Thoracic aorta (tissue), 2 donors: ENCODE results near the gene H6PD. TPM values are rescaled to one million over a fixed set of nuclear protein-coding genes. Genes with fewer than 3 reads are reported as not detected.

Source experiments
- ATAC-seq: fragments of 150-250 bp; one replicate; pipeline ENCODE4 v1.8.0; 2017; ENCODE audit warnings: low read depth; ENCODE audit not compliant: insufficient number of reproducible peaks, low FRiP score
- DNase-seq: peaks from one replicate; pipeline ENCODE4 v3.0.0-alpha.2; 2020; ENCODE audit warnings: low spot score
- H3K27ac ChIP-seq, 2 donors: fragments of 200-600 bp; sonication (generic); 1 replicate in 1 of 2; 2 replicates in 1 of 2; pipeline ENCODE4 v1.5.1; 2016; ENCODE audit warnings: mild to moderate bottlenecking in 2 of 2, moderate library complexity in 2 of 2
- H3K27me3 ChIP-seq: fragments of 200-600 bp; sonication (generic); replicated peaks from 2 replicates; pipeline ENCODE4 v1.6.0; 2016; ENCODE audit warnings: mild to moderate bottlenecking; ENCODE audit not compliant: insufficient read depth
- H3K36me3 ChIP-seq: fragments of 200-600 bp; sonication (generic); one replicate; pipeline ENCODE4 v1.5.1; 2016
- H3K4me1 ChIP-seq, 2 donors: fragments of 200-600 bp; sonication (generic); 1 replicate in 1 of 2; 2 replicates in 1 of 2; pipeline versions ENCODE4 v1.5.1 to v1.6.0; 2016; ENCODE audit warnings: low read depth in 2 of 2, mild to moderate bottlenecking in 1 of 2; ENCODE audit not compliant: control insufficient read depth in 1 of 2
- H3K4me3 ChIP-seq: fragments of 200-600 bp; sonication (generic); 2 replicates; pipeline ENCODE4 v1.5.1; 2016; ENCODE audit warnings: mild to moderate bottlenecking
- H3K9me3 ChIP-seq: fragments of 200-600 bp; sonication (generic); 2 replicates; pipeline ENCODE4 v1.5.1; 2016
- total RNA-seq, 2 donors: library from RNA; depleted of rRNA; stranded (reverse); fragments of >200 nt; gene quantifications; one replicate each; pipeline versions ENCODE4 v1.1.0 to v1.2.3, GENCODE V29; 2016
- TF ChIP-seq, protein P1 (sequence below): fragments of 200-600 bp; sonication (generic); IDR thresholded peaks from one replicate; pipeline ENCODE4 v1.5.1; 2019; ENCODE audit warnings: antibody characterized with exemption

H6PD gene
- total RNA-seq, 2 donors from 2014 or later = 57.8 to 80.6 TPM

DNA sequence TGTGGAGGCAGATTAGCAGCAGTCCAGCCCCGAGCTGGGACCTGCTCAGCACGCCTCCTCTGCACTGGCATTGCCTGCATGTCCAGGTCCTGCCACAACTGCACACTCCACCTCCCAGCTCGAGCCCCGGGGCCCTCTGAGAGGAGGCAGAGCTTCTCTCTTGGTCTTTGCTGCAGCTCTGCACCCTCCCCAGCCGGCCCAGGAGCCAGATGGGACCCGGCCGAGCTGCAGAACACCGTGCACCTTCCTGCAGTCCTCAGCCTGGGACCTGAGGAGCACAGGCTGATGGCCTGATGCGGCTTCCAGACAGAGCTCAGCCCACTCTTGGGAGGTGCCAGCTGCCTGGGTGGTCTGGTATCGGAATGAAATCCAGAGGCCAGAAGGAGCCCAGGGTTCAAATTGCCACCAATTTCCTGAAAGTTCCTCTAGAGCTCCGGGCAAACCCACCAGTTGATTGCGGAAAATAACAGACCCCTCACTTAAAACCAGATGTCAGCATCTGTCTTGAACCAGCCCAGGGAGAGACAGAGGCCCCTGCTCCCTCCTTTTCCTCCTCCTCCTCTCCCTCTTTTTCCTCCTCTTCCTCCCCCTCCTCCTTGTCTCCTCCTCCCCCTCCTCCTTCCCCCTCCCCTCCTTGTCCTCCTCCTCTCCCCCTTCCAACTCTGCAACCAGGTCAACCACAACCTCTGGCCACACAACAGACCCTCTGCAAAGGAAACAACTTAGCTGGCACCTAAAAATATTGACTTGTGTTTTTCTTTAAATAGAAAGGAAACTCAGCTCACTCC, 47.5 kb downstream of the H6PD start:
- no peak overlapping the region for H3K27ac ChIP-seq
- no peaks in the 10 kb centered on the region for H3K36me3 ChIP-seq
- no peaks in the 10 kb centered on the region for H3K27me3 ChIP-seq
- TF ChIP-seq, protein P1, sequence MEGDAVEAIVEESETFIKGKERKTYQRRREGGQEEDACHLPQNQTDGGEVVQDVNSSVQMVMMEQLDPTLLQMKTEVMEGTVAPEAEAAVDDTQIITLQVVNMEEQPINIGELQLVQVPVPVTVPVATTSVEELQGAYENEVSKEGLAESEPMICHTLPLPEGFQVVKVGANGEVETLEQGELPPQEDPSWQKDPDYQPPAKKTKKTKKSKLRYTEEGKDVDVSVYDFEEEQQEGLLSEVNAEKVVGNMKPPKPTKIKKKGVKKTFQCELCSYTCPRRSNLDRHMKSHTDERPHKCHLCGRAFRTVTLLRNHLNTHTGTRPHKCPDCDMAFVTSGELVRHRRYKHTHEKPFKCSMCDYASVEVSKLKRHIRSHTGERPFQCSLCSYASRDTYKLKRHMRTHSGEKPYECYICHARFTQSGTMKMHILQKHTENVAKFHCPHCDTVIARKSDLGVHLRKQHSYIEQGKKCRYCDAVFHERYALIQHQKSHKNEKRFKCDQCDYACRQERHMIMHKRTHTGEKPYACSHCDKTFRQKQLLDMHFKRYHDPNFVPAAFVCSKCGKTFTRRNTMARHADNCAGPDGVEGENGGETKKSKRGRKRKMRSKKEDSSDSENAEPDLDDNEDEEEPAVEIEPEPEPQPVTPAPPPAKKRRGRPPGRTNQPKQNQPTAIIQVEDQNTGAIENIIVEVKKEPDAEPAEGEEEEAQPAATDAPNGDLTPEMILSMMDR = no peak
- no peaks in the 10 kb centered on the region for H3K9me3 ChIP-seq
- no peak overlapping the region for H3K4me3 ChIP-seq
- ATAC-seq (no peak), DNase-seq (no peak)
- H3K4me1 ChIP-seq = peaks cover 22 to 47% of the 10 kb centered on the region in 2 donors

DNA sequence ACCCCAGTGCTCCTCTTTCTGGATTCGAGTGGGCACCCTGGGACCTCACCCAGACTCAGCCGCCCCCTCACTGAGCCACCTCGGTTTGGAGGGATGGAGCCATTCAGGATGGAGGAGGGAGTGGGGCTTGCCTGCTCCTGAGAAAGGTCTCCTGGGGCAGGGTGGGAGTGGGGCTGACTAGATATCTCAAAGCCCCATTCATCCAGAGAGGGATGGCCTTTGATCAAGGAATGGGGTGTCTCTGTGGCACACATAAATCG, 48.1 kb downstream of the H6PD start:
- H3K27ac ChIP-seq = no peak overlapping the region
- H3K4me3 ChIP-seq = no peak overlapping the region
- no peaks in the 10 kb centered on the region for H3K36me3 ChIP-seq
- H3K4me1 ChIP-seq = peaks cover 21 to 43% of the 10 kb centered on the region in 2 donors
- ATAC-seq (no peak), DNase-seq (no peak)
- TF ChIP-seq, protein P1 = no peak
- no peaks in the 10 kb centered on the region for H3K9me3 ChIP-seq
- H3K27me3 ChIP-seq = no peaks in the 10 kb centered on the region

DNA sequence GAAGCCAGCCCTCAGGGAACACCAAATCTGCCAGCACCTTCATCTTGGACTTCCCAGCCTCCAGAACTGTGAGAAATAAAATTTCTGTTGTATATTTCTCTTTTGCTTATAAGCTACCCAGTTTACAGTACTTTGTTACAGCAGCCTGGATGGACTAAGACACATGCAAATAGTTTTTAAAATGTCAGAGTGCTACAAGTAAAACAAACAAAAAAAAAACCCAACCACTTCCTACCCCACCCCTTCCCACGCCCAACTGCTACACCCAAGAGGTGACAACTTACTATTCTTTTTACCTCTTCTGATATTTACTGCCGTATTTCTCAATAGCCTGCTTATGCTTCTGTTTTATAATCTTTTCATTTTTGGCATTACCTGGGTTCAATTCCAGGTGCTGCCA, 49.5 kb downstream of the H6PD start:
- H3K9me3 ChIP-seq = peaks cover 12% of the 10 kb centered on the region
- no peaks in the 10 kb centered on the region for H3K27me3 ChIP-seq
- H3K4me1 ChIP-seq = peaks cover 7 to 28% of the 10 kb centered on the region in 2 donors
- no peak overlapping the region for H3K4me3 ChIP-seq
- ATAC-seq (no peak), DNase-seq (no peak)
- no peak overlapping the region for H3K27ac ChIP-seq
- H3K36me3 ChIP-seq = no peaks in the 10 kb centered on the region
- TF ChIP-seq, protein P1 = no peak

DNA sequence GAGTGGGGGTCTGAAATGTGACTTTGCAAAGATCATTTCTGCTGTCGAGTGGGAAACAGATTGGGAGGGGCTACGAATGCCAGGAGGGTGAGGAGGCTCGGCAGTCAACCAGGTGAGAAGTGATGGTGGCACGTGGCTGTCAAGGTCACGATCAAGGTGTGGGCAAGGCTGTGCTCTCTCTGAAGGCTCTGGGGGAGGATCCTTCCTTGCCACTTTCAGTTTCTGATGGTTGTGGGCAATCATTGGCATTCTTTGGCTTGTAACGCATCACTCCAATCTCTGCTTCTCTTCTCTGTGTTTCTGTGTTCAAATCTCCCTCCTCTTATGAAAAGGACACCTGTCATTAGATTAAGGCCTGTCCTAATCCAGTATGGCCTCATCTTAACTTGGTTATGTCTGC, 52.0 kb downstream of the H6PD start:
- no peak for ATAC-seq
- no peak overlapping the region for H3K4me3 ChIP-seq

DNA sequence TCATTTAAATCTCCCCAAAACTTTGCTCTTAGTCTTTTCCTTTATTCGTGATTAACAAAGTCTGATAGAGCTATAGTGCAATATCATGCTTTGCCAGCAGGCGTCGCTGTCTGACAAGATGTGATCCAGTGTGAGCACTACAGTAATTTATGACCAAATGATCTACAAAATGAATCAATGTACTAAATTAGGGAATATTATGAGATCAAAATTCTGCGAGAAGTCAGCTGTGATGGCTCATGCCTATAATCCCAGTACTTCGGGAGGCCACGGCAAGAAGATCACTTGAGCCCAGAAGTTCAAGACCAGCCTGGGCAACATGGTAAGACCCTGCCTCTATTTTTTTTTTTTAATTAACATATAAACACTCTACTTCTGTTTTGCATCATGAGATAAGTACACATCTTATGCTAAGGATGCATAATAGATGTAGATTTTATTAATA, 54.5 kb downstream of the H6PD start:
- H3K27ac ChIP-seq = no peak overlapping the region
- H3K36me3 ChIP-seq = no peaks in the 10 kb centered on the region
- ATAC-seq = no peak
- H3K4me1 ChIP-seq = peaks cover 17 to 27% of the 10 kb centered on the region in 2 donors
- no peak overlapping the region for H3K4me3 ChIP-seq
- peak; percentile 56 for DNase-seq
- TF ChIP-seq, protein P1 = peak; percentile 83
- no peaks in the 10 kb centered on the region for H3K27me3 ChIP-seq
- peaks cover 12% of the 10 kb centered on the region for H3K9me3 ChIP-seq

More for the DNA sequence above, 52.0 kb downstream of the H6PD start:
- Histone ChIP-seq H3K4me1 (peaks cover 15 to 25% of the 10 kb centered on the region in 2 donors), H3K36me3 (no peaks in the 10 kb centered on the region), H3K27ac (no peak overlapping the region), H3K27me3 (no peaks in the 10 kb centered on the region), H3K9me3 (peaks cover 12% of the 10 kb centered on the region)
- no peak for DNase-seq
- TF ChIP-seq, protein P1 = no peak
